ENCODE data around the gene CHCHD4. TPM values are rescaled to one million over a fixed set of nuclear protein-coding genes. Genes with fewer than 3 reads are reported as not detected.

The CHCHD4 gene
- polyA plus RNA-seq, 1 donor from 2014 or later = 24.6 TPM

GRCh38 chr3:14156843-14157561, 32.3 kb upstream of the CHCHD4 start:
- no peaks in the 10 kb centered on the region for H3K9me3 ChIP-seq (ENCODE audit: low read length)
- H3K79me2 ChIP-seq (replicated peaks; ENCODE audit: insufficient read depth, low read length) = no peaks in the 10 kb centered on the region
- TF ChIP-seq TAF1 (IDR thresholded peaks at IDR 0.05; ENCODE audit: low read depth) = no peak
- no peak for TF ChIP-seq SMC3 (conservative IDR thresholded peaks at IDR 0.05; ENCODE audit: poor library complexity)
- no peak overlapping the region for H3K9ac ChIP-seq (ENCODE audit: low read length)
- H3K27me3 ChIP-seq (ENCODE audit: insufficient read depth, low read depth, low read length) = no peaks in the 10 kb centered on the region
- H4K20me1 ChIP-seq (ENCODE audit: insufficient read depth) = no peaks in the 10 kb centered on the region
- H3F3A ChIP-seq (ENCODE audit: insufficient read depth, low read length, poor library complexity, severe bottlenecking) = no peaks in the 10 kb centered on the region
- no peak overlapping the region for H3K27ac ChIP-seq (ENCODE audit: low read length)
- H2AFZ ChIP-seq (ENCODE audit: low read depth, low read length) = no peak overlapping the region
- no peak overlapping the region for H3K4me2 ChIP-seq (ENCODE audit: low read length)
- H3K9me2 ChIP-seq (ENCODE audit: insufficient read depth, low read length) = no peaks in the 10 kb centered on the region
- no peak overlapping the region for H3K4me3 ChIP-seq (ENCODE audit: low read length)
- peaks cover 36% of the 10 kb centered on the region for H3K36me3 ChIP-seq (ENCODE audit: insufficient read depth, low read length)

- Histone ChIP-seq H3K79me2 (replicated peaks; ENCODE audit: insufficient read depth, low read length) (no peaks in the 10 kb centered on the region), H3K36me3 (ENCODE audit: insufficient read depth, low read length) (peaks cover 33% of the 10 kb centered on the region), H3F3A (ENCODE audit: insufficient read depth, low read length, poor library complexity, severe bottlenecking) (no peaks in the 10 kb centered on the region), H3K9me3 (ENCODE audit: low read length) (no peaks in the 10 kb centered on the region), H4K20me1 (ENCODE audit: insufficient read depth) (no peaks in the 10 kb centered on the region), H3K9me2 (ENCODE audit: insufficient read depth, low read length) (no peaks in the 10 kb centered on the region), H2AFZ (ENCODE audit: low read depth, low read length) (no peak overlapping the region), H3K4me3 (ENCODE audit: low read length) (no peak overlapping the region), H3K4me2 (ENCODE audit: low read length) (no peak overlapping the region), H3K9ac (ENCODE audit: low read length) (no peak overlapping the region), H3K27ac (ENCODE audit: low read length) (no peak overlapping the region), H3K27me3 (ENCODE audit: insufficient read depth, low read depth, low read length) (no peaks in the 10 kb centered on the region)
- TF ChIP-seq MXI1 (conservative IDR thresholded peaks at IDR 0.05; ENCODE audit: poor library complexity, severe bottlenecking) = no peak
- TF ChIP-seq POLR2AphosphoS5 (IDR thresholded peaks at IDR 0.05) = no peak
- no peak for TF ChIP-seq EP300 (conservative IDR thresholded peaks at IDR 0.05; ENCODE audit: poor library complexity, severe bottlenecking)
- no peak for TF ChIP-seq RAD21 (conservative IDR thresholded peaks at IDR 0.05)
- no peak for TF ChIP-seq TAF1 (IDR thresholded peaks at IDR 0.05; ENCODE audit: low read depth)
- TF ChIP-seq, protein P1, sequence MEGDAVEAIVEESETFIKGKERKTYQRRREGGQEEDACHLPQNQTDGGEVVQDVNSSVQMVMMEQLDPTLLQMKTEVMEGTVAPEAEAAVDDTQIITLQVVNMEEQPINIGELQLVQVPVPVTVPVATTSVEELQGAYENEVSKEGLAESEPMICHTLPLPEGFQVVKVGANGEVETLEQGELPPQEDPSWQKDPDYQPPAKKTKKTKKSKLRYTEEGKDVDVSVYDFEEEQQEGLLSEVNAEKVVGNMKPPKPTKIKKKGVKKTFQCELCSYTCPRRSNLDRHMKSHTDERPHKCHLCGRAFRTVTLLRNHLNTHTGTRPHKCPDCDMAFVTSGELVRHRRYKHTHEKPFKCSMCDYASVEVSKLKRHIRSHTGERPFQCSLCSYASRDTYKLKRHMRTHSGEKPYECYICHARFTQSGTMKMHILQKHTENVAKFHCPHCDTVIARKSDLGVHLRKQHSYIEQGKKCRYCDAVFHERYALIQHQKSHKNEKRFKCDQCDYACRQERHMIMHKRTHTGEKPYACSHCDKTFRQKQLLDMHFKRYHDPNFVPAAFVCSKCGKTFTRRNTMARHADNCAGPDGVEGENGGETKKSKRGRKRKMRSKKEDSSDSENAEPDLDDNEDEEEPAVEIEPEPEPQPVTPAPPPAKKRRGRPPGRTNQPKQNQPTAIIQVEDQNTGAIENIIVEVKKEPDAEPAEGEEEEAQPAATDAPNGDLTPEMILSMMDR (IDR thresholded peaks at IDR 0.05; ENCODE audit: poor library complexity, severe bottlenecking) = no peak
- no peak for TF ChIP-seq EZH2 (IDR thresholded peaks at IDR 0.05; ENCODE audit: borderline replicate concordance, insufficient read depth, low read length, poor library complexity, severe bottlenecking)
- no peak for TF ChIP-seq REST (IDR thresholded peaks at IDR 0.05; ENCODE audit: borderline replicate concordance)
- no peak for TF ChIP-seq SMC3 (conservative IDR thresholded peaks at IDR 0.05; ENCODE audit: poor library complexity)
Measured at GRCh38 chr3:14156201-14156600, 31.5 kb upstream of the CHCHD4 start.

All from neural cell (in vitro differentiated cells).